Progenitor cell of endocrine pancreas (in vitro differentiated cells): ENCODE results near the gene IL10RA. TPM values are rescaled to one million over a fixed set of nuclear protein-coding genes. Genes with fewer than 3 reads are reported as not detected.

ENCODE experiments used
- DNase-seq: peaks from one replicate; pipeline ENCODE4 v3.0.0; 2021; ENCODE audit warnings: low spot score; ENCODE audit not compliant: unreplicated experiment
- H3K27ac Mint-ChIP-seq: 2 replicates; pipeline ENCODE4 v1.8.0; 2021; ENCODE audit warnings: mild to moderate bottlenecking, moderate library complexity, mixed read lengths
- H3K27me3 Mint-ChIP-seq: 2 replicates; pipeline ENCODE4 v1.8.0; 2021; ENCODE audit warnings: mixed read lengths
- H3K36me3 Mint-ChIP-seq: 2 replicates; pipeline ENCODE4 v1.8.0; 2022; ENCODE audit warnings: mixed read lengths; ENCODE audit not compliant: insufficient read depth
- H3K4me1 Mint-ChIP-seq: 2 replicates; pipeline ENCODE4 v1.8.0; 2021; ENCODE audit warnings: low read depth, mixed read lengths
- H3K4me3 Mint-ChIP-seq: 2 replicates; pipeline ENCODE4 v1.8.0; 2021; ENCODE audit warnings: low read depth, mild to moderate bottlenecking, moderate library complexity, mixed read lengths
- H3K9me3 Mint-ChIP-seq: 2 replicates; pipeline ENCODE4 v1.8.0; 2021; ENCODE audit warnings: low read depth, mixed read lengths
- total RNA-seq: library from RNA; stranded (reverse); gene quantifications from 2 replicates; pipeline ENCODE4 v1.2.1, GENCODE V29; 2021
- TF ChIP-seq, protein P1 (sequence below): fragments of 200-600 bp; sonication (generic); IDR thresholded peaks from one replicate; pipeline ENCODE4 v1.5.0; 2021; ENCODE audit warnings: antibody characterized with exemption, mild to moderate bottlenecking; ENCODE audit not compliant: unreplicated experiment

IL10RA gene
- total RNA-seq, 1 donor from 2014 or later: 0.72 TPM

- TF ChIP-seq, protein P1, sequence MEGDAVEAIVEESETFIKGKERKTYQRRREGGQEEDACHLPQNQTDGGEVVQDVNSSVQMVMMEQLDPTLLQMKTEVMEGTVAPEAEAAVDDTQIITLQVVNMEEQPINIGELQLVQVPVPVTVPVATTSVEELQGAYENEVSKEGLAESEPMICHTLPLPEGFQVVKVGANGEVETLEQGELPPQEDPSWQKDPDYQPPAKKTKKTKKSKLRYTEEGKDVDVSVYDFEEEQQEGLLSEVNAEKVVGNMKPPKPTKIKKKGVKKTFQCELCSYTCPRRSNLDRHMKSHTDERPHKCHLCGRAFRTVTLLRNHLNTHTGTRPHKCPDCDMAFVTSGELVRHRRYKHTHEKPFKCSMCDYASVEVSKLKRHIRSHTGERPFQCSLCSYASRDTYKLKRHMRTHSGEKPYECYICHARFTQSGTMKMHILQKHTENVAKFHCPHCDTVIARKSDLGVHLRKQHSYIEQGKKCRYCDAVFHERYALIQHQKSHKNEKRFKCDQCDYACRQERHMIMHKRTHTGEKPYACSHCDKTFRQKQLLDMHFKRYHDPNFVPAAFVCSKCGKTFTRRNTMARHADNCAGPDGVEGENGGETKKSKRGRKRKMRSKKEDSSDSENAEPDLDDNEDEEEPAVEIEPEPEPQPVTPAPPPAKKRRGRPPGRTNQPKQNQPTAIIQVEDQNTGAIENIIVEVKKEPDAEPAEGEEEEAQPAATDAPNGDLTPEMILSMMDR: no peak
- Mint-ChIP-seq H3K27me3 (no peaks in the 10 kb centered on the region), H3K9me3 (peaks cover 5% of the 10 kb centered on the region), H3K36me3 (no peaks in the 10 kb centered on the region), H3K4me3 (no peak overlapping the region), H3K27ac (no peak overlapping the region), H3K4me1 (no peaks in the 10 kb centered on the region)
- DNase-seq: no peak
Observed at GRCh38 chr11:117959438-117960149, 26.6 kb upstream of the IL10RA start.

- no peak overlapping the region for H3K4me3 Mint-ChIP-seq
- no peak for DNase-seq
- H3K27me3 Mint-ChIP-seq: no peaks in the 10 kb centered on the region
- no peak overlapping the region for H3K27ac Mint-ChIP-seq
- peaks cover 5% of the 10 kb centered on the region for H3K9me3 Mint-ChIP-seq
- TF ChIP-seq, protein P1: no peak
- H3K36me3 Mint-ChIP-seq: no peaks in the 10 kb centered on the region
- H3K4me1 Mint-ChIP-seq: no peaks in the 10 kb centered on the region
Observed at GRCh38 chr11:117960406-117960805, 25.8 kb upstream of the IL10RA start.

GRCh38 chr11:117961896-117962295, 24.3 kb upstream of the IL10RA start:
- H3K9me3 Mint-ChIP-seq: peaks cover 5% of the 10 kb centered on the region
- no peaks in the 10 kb centered on the region for H3K4me1 Mint-ChIP-seq
- H3K27ac Mint-ChIP-seq: no peak overlapping the region
- DNase-seq: no peak
- no peak overlapping the region for H3K4me3 Mint-ChIP-seq
- H3K36me3 Mint-ChIP-seq: no peaks in the 10 kb centered on the region
- H3K27me3 Mint-ChIP-seq: no peaks in the 10 kb centered on the region
- TF ChIP-seq, protein P1: no peak

- H3K27ac Mint-ChIP-seq: no peak overlapping the region
- TF ChIP-seq, protein P1: no peak
- no peaks in the 10 kb centered on the region for H3K4me1 Mint-ChIP-seq
- H3K27me3 Mint-ChIP-seq: no peaks in the 10 kb centered on the region
- no peak for DNase-seq
- H3K36me3 Mint-ChIP-seq: no peaks in the 10 kb centered on the region
- no peak overlapping the region for H3K4me3 Mint-ChIP-seq
- H3K9me3 Mint-ChIP-seq: no peaks in the 10 kb centered on the region
Observed at GRCh38 chr11:117962826-117963225, 23.4 kb upstream of the IL10RA start.

GRCh38 chr11:117966908-117967307, 19.3 kb upstream of the IL10RA start:
- H3K36me3 Mint-ChIP-seq: no peaks in the 10 kb centered on the region
- no peak for DNase-seq
- H3K4me1 Mint-ChIP-seq: no peaks in the 10 kb centered on the region
- TF ChIP-seq, protein P1: no peak
- H3K4me3 Mint-ChIP-seq: no peak overlapping the region
- peaks cover 9% of the 10 kb centered on the region for H3K27me3 Mint-ChIP-seq
- no peak overlapping the region for H3K27ac Mint-ChIP-seq
- H3K9me3 Mint-ChIP-seq: no peaks in the 10 kb centered on the region
